ENCODE results near the gene CALHM1.

- no peak for TF ChIP-seq CTCF (IDR thresholded peaks at IDR 0.05)
- TF ChIP-seq POLR2A (IDR thresholded peaks at IDR 0.05), result no peak
These were observed 17.5 kb upstream of the CALHM1 start for GRCh38 chr10:103476046-103476768.

Measured in lower leg skin (tissue), 3 donors.